NCI-H82 (cell line): ENCODE results near the gene AOC3.
"Not testable (repeated sequence)": the region's sequence is repeated elsewhere in the genome, so short reads cannot be mapped to it uniquely, and the experiment has no call there.

Experiments
- DNase-seq: peaks from one replicate; lab custom pipeline; 2025; lab: John Stamatoyannopoulos, UW

Gene AOC3

DNA sequence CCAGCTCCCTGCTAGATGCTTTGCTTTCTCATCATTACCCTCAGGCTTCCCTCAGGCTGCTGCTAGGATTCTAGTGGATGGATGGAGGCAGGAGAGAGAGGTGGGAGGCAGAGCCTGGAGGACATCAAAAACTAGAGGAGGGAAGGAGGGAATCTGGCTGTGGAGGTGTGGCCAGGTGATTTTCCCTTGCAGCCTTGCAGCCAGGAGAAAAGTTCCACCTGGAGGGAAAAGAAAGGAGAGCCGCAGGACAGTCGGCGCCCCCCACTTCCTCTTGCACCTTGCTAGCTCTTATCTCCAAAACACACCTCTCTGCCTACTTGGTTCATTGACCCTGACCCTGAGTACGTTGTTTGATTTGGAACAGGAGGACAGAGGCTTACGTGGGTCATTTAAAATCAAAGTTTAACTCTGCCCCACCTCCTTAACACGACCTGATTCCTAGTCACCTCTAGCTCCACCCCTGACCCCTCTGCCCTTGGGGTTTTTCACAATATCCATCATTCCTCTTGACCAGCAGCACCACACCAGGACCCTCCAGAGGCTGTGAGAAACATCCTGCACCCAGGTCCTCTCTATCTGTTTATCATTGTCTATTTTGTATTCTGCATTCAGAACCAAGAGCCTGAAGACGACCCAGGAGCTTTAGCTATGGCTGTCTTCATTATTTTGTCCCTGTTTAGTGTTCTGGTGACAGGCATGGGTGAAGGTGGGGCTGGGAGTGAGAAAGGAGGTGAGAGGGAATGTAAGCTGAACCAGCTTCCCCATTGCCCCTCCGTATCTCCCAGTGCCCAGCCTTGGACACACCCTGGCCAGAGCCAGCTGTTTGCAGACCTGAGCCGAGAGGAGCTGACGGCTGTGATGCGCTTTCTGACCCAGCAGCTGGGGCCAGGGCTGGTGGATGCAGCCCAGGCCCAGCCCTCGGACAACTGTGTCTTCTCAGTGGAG lies 15.9 kb downstream of the AOC3 start:
- DNase-seq: no peak

DNA sequence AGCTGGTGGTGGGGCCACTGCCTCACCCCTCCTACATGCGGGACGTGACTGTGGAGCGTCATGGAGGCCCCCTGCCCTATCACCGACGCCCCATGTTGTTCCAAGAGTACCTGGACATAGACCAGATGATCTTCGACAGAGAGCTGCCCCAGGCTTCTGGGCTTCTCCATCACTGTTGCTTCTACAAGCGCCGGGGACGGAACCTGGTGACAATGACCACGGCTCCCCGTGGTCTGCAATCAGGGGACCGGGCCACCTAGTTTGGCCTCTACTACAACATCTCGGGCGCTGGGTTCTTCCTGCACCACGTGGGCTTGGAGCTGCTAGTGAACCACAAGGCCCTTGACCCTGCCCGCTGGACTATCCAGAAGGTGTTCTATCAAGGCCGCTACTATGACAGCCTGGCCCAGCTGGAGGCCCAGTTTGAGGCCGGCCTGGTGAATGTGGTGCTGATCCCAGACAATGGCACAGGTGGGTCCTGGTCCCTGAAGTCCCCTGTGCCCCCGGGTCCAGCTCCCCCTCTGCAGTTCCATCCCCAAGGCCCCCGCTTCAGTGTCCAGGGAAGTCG lies 16.8 kb downstream of the AOC3 start:
- not testable (repeated sequence) for DNase-seq

DNA sequence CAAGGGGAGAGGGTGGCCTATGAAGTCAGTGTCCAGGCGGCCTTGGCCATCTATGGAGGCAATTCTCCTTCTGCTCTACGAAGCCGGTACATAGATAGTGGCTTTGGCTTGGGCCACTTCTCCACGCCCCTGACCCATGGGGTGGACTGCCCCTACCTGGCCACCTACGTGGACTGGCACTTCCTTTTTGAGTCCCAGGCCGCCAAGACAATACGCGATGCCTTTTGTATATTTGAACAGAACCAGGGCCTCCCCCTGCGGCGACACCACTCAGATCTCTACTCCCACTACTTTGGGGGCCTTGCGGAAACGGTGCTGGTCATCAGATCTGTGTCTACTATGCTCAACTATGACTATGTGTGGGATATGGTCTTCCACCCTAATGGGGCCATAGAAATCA lies 17.3 kb downstream of the AOC3 start:
- no peak for DNase-seq

DNA sequence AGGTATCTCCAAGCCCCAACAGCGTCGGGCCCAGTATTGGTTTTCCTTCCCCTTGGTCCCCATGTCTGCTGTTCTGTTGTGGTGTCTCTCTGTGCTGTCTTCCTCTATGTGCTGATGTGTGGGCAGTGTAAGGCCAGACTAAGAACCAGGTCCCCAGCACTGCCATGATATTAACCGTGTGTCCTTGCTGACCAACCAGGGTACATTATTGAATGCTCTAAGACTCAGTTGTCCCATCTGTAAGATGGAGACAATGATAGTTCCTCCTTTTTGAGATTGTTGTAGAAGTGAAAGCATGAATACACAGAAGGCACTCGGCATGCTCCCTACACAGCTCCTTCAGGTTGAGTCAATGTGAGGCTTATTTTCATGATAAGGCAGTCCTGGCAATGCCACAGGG lies 20.6 kb downstream of the AOC3 start:
- DNase-seq: no peak

DNA sequence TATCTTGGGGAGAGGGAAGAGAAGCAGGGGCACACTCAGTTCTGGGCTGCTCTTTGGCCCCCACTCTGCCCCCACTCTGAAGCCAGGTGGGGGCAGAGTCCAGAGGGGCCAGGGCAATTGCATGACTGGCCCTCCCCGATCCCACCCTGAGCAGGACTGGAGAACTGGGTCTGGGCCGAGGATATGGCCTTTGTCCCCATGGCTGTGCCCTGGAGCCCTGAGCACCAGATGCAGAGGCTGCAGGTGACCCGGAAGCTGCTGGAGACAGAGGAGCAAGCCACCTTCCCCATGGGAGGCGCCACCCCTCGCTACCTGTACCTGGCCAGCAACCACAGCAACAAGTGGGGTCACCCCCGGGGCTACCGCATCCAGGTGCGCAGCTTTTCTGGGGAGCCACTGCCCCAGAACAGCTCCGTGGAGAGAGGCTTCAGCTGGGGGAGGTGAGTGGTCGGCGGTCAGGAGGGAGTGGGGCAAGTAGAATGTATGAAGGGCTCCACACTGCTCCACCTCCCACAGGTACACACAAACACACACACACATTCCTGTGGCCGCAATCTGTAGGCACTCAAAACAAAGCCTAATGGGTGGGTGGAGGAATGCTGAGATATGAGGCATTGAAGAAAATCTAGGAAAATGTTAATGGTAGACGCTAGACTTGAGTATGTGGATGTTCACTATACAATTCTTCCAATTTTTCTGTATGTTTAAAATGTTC lies 21.4 kb downstream of the AOC3 start:
- DNase-seq: no peak

DNA sequence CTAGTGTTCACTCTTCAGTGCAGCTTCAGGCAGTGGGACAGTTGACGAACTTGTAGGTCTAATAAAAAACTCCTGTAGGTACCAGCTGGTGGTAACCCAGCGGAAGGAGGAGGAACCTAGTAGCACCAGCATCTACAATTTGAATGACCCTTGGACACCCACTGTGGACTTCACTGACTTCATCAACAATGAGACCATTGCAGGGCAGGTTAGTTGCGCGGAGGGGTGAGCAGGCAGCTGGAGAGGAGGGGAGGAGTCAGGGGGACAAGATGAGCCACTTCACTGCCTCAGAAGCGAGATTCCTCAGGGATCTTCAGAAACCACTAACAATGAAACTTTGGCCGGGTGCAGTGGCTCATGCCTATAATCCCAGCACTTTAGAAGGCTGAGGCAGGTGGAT lies 22.3 kb downstream of the AOC3 start:
- DNase-seq: no peak

DNA sequence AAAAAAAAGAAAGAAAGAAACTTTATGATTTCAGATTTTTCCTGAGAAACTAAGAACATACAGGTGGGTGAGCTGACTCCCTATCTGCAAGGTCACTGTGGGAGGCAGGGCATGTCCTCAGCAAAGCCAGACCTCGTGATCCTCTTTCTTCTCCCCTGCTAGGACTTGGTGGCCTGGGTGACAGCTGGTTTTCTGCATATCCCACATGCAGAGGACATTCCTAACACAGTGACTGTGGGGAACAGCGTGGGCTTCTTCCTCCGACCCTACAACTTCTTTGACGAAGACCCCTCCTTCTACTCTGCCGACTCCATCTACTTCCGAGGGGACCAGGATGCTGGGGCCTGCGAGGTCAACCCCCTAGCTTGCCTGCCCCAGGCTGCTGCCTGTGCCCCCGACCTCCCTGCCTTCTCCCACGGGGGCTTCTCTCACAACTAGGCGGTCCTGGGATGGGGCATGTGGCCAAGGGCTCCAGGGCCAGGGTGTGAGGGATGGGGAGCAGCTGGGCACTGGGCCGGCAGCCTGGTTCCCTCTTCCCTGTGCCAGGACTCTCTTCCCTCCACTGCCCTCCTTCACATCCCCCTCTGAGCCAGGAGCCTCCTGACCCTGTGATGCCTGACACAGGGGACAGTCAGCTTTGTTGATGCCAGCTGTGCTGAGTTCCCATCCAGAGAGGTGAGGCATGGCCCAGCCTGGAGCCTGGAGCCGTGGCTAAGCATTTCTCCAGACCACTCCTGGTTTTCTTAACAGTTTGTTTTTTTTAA lies 23.1 kb downstream of the AOC3 start:
- DNase-seq: not testable (repeated sequence)

DNA sequence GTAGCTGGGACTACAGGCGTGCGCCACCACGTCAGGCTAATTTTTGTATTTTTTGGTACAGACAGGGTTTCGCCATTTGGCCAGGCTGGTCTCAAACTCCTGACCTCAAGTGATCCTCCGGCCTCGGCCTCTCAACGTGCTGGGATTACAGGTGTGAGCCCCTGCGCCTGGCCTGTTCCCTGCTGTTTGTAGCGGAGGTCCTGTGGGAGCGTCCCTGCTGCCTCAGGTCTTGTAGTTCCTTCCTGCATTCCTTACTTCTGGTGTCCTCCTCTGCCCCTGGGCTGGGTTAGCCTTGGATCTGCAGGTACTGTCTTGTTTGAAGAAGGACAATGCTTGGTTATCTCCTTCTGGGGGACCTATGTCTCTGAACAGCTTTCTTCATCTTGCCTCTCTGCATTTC lies 26.0 kb downstream of the AOC3 start:
- no peak for DNase-seq

DNA sequence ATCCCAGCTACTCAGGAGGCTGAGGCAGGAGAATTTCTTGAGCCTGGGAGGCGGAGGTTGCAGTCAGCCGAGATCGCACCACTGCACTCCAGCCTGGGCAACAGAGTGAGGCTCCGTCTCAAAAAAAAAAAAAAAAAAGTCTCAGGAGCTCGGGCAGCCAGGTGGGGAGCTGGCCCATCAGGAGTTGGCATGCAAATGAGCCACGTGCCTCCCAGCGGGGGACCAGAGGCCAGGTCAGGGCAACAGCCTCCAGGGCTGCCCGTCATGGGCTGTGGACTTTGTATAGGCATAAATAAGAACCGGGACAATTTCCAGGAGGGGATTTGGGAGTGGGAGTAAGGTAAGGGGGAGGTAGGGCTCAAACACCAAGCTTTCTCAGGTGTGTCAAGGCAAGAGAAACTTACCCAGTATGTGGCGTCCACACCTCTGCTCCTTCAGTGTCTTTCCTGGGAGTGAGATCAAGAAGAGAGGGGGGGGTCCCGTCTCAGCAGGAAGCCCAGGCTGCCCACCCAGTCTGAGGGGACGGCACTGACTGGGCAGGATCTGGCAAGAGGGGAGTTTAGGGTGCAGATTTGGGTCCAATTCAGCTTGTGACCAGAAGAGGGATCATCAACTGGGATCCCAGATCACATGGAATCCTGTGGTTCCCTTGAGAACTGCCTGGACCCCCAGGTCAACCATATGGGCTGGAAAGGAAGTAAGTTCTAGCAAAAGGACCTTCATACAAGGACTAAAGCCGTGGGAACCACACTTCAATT lies 27.3 kb downstream of the AOC3 start:
- no peak for DNase-seq

DNA sequence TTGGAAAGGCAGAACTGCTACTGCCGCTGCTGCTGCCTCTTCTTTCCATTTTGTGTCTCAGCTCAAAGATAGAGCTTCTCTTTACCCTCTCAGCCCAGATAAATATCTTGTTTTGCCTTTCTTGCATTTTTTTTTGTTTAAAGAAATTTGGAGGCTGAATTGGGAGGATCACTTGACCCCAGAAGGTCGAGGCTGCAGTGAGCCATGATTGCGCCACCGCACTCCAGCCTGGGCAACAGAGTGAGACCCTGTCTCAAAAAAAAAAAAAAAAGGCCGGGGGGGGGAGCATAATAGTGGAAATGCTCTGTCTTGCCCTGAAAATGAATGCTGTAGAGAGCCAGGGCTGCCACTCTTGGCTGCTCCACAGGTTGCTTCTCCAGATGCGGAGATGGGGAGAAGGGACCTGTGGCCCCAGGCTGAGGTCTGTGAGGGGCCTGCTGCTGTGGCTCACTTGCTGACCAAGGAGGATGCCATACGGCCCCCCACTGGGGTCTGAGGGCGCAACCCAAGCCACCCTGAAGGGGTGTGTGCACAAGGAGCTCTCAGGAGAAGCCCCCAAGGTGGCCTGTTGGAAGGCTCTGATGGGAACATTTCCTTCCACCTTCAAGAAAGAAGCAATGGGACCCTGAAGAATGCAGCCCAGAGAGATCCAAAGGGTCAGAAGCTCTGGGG lies 28.1 kb downstream of the AOC3 start:
- no peak for DNase-seq

DNA sequence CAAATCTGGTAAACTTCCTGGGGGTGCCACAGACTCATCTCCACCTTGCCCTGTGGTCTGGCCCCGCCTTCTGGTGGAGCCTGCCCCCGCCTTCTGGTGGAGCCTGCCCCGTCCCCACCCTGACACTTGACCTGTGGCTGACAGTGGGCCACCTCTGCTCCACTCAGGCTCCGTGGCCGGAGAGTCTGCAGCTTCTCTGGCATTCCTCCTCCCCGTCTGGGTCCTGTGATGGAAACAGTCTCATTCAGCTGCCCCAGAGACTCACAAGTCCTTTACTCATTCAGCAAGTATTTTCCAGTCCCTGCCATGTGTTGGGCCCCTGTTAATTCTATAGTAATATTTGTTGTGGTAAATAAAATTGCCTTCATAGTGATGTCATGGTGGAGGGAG lies 28.6 kb downstream of the AOC3 start:
- DNase-seq: no peak

DNA sequence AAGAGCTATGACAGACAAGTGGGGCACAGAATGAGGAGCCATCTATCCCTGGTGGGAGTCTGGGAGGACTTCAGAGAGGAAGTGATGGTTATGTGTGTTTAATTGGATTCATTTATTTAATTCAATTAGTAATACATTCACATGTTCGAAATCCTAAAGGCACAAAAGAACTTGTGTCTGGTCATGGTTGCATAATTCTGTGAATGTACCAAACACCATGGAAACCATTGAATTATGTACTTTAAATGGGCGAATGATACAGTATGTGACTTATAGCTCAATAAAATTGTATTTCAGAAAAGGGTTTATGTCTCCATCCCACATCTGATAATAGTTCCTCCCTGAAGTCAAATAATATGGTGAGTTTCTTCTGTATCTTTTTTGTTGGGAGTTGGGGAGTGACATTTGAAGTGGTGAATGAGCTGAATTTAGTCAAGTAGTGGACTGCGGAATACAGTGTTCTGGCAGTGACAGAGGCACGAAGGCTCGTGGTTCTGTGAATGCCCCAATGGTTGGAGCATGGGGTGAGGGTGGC lies 29.8 kb downstream of the AOC3 start:
- DNase-seq: no peak

DNA sequence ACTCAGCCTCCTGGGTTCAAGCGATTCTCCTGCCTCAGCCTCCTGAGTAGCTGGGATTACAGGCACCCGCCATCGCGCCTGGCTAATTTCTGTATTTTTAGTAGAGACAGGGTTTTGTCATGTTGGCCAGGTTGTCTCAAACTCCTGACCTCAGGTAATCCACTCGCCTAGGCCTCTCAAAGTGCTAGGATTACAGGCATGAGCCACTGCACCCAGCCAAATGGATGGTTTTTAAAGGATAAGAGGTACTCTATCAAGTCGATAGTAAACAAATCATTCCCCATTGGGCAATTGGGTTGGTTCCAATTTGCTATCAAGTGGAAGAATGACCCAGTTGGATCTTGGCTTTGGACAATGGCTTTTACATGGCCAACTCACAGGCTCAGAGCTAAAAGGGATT lies 30.7 kb downstream of the AOC3 start:
- not testable (repeated sequence) for DNase-seq

DNA sequence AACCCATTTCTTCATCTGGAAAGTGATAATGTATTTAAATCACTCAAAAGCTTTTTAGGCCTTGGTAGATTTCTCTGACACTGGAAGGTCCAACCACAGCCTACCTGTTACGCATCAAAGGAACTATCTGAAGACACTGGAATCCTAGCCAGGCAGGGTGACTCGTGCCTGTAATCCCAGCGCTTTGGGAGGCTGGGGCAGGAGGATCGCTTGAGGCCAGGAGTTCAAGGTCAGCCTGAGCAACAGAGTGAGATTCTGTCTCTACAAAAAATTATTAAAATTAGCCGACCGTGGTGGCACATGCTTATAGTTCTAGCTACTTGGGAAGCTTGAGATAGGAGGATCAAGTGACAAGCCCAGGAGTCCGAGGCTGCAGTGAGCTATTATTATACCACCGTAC lies 31.2 kb downstream of the AOC3 start:
- DNase-seq: no peak

DNA sequence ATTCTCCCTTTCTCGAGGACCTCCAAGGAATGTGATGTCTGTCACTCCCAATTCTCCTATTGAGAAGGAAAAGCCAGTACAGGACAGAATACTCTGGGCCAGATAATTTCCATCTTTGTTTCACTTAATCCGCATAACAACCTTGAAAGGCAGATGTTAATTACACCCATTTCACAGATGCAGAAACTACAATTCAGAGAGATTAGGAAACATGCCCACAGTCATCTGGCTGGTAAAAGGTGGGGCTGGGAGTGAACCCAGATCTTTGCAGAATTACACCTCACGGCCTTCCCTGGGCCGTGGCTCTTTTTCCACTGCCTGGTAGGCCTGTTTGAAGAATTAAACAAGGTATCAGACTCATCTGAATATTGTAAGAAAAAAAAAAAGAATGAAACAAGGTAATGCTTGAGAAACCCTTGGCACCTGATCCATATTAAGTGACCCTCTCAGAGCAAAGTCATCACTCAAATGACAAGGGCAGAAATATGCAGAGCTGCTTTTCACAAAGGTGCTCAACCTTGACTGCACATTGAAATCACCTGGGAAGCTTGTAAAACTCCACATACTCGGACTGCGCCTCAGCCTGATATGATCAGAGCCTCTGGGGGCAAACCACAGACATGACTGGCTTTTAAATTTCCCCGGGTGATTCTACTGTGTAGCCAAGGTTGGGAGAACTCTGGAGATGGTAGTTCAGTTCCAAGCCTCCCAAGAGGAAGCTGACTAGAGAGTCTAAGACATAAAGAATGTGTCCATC lies 33.0 kb downstream of the AOC3 start:
- DNase-seq: no peak

DNA sequence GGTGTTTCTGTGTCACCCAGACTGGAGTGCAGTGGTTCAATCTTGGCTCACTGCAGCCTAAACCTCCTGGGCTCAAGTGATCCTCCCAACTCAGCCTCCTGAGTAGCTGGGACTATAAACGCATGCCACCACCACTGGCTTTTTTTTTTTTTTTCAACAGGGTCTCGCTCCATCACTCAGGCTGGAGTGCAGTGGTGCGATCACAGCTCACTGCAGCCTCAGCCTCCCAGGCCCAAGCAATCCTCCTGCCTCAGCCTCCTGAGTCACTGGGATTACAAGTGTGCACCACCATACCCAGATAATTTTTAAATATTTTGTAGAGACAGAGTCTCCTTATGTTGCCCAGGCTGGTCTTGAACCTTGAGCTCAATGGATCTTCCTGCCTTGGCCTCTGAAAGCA lies 34.8 kb downstream of the AOC3 start:
- DNase-seq: not testable (repeated sequence)

DNA sequence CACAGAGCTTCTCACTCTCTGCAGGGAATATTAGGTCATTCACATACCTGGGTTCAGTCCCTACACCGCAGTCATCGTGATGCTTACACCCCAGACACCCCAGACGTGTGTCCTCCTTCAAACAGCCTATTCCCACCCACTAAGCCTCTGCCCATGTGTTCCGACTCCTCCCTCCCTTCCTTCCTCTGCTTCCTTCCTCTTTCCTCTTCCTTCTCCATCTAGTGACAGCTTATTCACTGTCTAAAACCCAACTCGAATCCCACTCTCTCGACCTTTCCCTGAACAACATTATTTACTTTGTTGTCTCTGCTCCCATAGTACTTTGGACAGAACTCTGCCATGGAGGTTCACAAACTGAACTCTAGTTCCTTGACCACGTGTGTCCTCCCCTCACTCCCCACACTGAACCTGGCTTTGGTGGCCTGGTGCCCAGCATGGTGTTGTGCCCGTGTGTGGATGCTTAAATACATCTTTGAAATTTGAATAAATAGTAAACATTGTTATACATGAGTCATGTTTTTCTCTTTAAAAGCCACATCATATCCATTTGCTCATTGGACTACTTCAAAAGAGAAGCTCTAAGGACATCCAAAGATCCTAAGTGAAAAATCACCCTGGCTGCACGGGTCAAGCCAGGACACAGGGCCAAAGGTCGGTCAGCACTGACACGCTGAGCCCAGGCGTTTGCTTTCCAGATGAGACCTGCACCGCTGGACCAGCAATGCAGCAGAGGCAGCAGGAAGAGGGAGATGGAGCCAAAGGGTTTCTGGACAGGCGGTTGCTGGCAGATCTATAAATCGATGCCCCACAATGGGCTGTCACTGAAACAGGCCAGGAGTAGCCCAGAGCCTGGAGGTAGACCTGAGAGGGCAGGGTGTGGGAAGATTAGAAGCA lies 35.5 kb downstream of the AOC3 start:
- DNase-seq: no peak

DNA sequence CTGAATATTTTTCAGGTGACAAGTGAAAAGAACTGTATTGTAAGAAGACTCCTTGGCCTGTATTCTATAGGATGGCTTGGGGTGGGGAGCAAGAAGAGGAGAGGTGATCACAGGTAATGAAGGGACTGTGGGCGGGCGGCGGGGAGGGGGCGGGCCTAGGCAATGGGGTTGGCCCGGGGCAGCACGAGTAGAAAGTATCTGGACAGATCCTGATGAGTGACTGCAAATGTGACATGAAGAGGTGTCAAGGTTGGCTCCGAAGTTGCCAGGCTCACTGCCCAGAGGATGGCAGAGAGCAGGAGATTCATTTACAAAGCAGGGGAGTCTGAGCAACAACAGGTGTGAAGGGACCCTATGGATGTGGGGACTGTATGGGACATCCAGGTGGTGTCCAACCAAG lies 38.8 kb downstream of the AOC3 start:
- no peak for DNase-seq
